CD4-positive, alpha-beta T cell (primary cell): ENCODE data around the gene SUN2. TPM values are rescaled to one million over a fixed set of nuclear protein-coding genes. Genes with fewer than 3 reads are reported as not detected.

Source experiments
- ATAC-seq: fragments of 200-7000 bp; cut with Tn5 transposase; one replicate; pipeline ENCODE4 v1.10.0; 2022; ENCODE audit warnings: mild to moderate bottlenecking; ENCODE audit not compliant: poor library complexity
- CTCF ChIA-PET: fragments of 350-600 bp; sonication (Branson Sonifier 250); formaldehyde crosslinking; loops from one replicate; lab custom pipeline; 2021; ENCODE audit warnings: antibody characterized with exemption, inconsistent platforms; lab: Charles Lee
- POLR2A ChIA-PET: fragments of 350-600 bp; sonication (Branson Sonifier 250); formaldehyde crosslinking; loops from one replicate; lab custom pipeline; 2021; ENCODE audit warnings: antibody characterized with exemption, inconsistent platforms; lab: Charles Lee
- DNase-seq, 14 experiments: peaks; one replicate each; pipeline ENCODE4 v3.0.0-alpha.2; 2013 to 2020; ENCODE audit warnings: mixed read lengths in 2 of 14
- H3K27ac ChIP-seq, 2 donors: one replicate each; pipeline versions ENCODE4 v1.5.1 to v1.7.0; 2013; ENCODE audit warnings: low read length in 2 of 2, low read depth in 1 of 2, mild to moderate bottlenecking in 1 of 2
- H3K27me3 ChIP-seq, 2 experiments: 1 replicate in 1 of 2; 2 replicates in 1 of 2; pipeline versions ENCODE4 v1.6.1 to v1.7.0; 2013; ENCODE audit warnings: low read length in 2 of 2, control low read depth in 1 of 2, mild to moderate bottlenecking in 1 of 2, moderate library complexity in 1 of 2; ENCODE audit not compliant: insufficient read depth in 2 of 2, control insufficient read depth in 1 of 2
- H3K36me3 ChIP-seq: one replicate; pipeline ENCODE4 v1.6.1; 2013; ENCODE audit warnings: low read length, control low read depth; ENCODE audit not compliant: insufficient read depth
- H3K4me1 ChIP-seq: one replicate; pipeline ENCODE4 v1.6.1; 2013; ENCODE audit warnings: low read length, control low read depth; ENCODE audit not compliant: insufficient read depth
- H3K4me3 ChIP-seq: one replicate; pipeline ENCODE4 v1.5.1; 2013; ENCODE audit warnings: mild to moderate bottlenecking, low read length, moderate library complexity
- H3K9me3 ChIP-seq, 2 experiments: 1 replicate in 1 of 2; 2 replicates in 1 of 2; pipeline versions ENCODE4 v1.6.1 to v1.7.0; 2013; ENCODE audit warnings: low read length in 2 of 2, mild to moderate bottlenecking in 2 of 2, control low read depth in 1 of 2, moderate library complexity in 1 of 2; ENCODE audit not compliant: control insufficient read depth in 1 of 2, insufficient read depth in 1 of 2
- H3K27ac Mint-ChIP-seq: one replicate; pipeline ENCODE4 v1.8.0; 2020; ENCODE audit warnings: mixed read lengths
- H3K27me3 Mint-ChIP-seq: one replicate; pipeline ENCODE4 v1.8.0; 2021; ENCODE audit warnings: mixed read lengths
- H3K36me3 Mint-ChIP-seq: one replicate; pipeline ENCODE4 v1.8.0; 2021; ENCODE audit warnings: low read depth, mixed read lengths
- H3K4me1 Mint-ChIP-seq: one replicate; pipeline ENCODE4 v1.8.0; 2021; ENCODE audit warnings: low read depth, mixed read lengths
- H3K4me3 Mint-ChIP-seq: one replicate; pipeline ENCODE4 v1.8.0; 2020; ENCODE audit warnings: mild to moderate bottlenecking, mixed read lengths
- H3K9me3 Mint-ChIP-seq: one replicate; pipeline ENCODE4 v1.8.0; 2020; ENCODE audit warnings: mixed read lengths
- CTCF ChIP-seq: fragments of 200-600 bp; IDR thresholded peaks from one replicate; pipeline ENCODE4 v1.8.0; 2022; ENCODE audit warnings: antibody characterized with exemption, mild to moderate bottlenecking
- intact Hi-C, 2 experiments: fragments of 100-400 bp; cut with DNase I in 1 of 2; cut with micrococcal nuclease in 1 of 2; formaldehyde crosslinking; loops; one replicate each; pipeline versions ENCODE4 v1.15.1 to v1.9.0; 2023 to 2025; cut with DNase I, micrococcal nuclease
- total RNA-seq, 174 experiments: library from RNA in 2 of 174; stranded (reverse) in 2 of 174; gene quantifications; one replicate each; pipeline ENCODE4 v1.2.3 and lab custom pipeline; 2021 to 2026

Gene SUN2
- total RNA-seq, 2 experiments from 2014 or later, result 440 to 453 TPM

- CTCF ChIA-PET, result interaction anchor here (1.2 kb wide), 1 partner anchor 44 kb away, joined by 6 read pairs; no protein-coding TSS in a partner anchor
- Histone ChIP-seq H3K9me3 (no peaks in the 10 kb centered on the region), H3K27me3 (no peaks in the 10 kb centered on the region), H3K27ac (no peak overlapping the region), H3K4me1 (no peaks in the 10 kb centered on the region), H3K36me3 (peaks cover 86% of the 10 kb centered on the region), H3K4me3 (no peak overlapping the region)
- Mint-ChIP-seq H3K4me1 (peaks cover 13% of the 10 kb centered on the region), H3K27ac (no peak overlapping the region), H3K27me3 (no peaks in the 10 kb centered on the region), H3K36me3 (peaks cover 96% of the 10 kb centered on the region), H3K9me3 (no peaks in the 10 kb centered on the region), H3K4me3 (no peak overlapping the region)
- peak in 1 of 14 experiments; percentile 19 for DNase-seq
- intact Hi-C loops, result no loop called here
- POLR2A ChIA-PET, result interaction anchor here (1.4 to 6.1 kb wide), 3 partner anchors 9 to 13 kb away, joined by 5 to 48 read pairs (median 10); no protein-coding TSS in a partner anchor
- TF ChIP-seq CTCF, result no peak
- no peak for ATAC-seq
These were observed 34.2 kb downstream of the SUN2 start for GRCh38 chr22:38721551-38721950.

DNA sequence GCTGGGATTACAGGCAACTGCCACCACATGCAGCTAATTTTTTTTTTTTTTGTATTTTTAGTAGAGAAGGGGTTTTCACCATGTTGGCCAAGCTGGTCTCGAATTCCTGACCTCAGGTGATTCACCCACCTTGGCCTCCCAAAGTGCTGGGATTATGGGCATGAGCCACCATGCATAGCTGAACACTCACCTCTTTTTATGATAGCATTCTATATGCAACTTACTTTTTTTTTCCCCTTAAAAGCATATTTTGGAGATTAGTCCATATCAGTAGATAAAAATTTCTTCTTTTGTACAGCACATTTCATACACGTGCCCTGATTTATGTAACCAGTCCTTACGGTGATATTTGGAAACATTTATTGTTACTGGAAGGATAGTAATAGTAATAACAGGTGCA, 35.4 kb downstream of the SUN2 start:
- CTCF ChIA-PET, result interaction anchor here (1.2 kb wide), 1 partner anchor 13 kb away, joined by 3 read pairs; no protein-coding TSS in a partner anchor
- peaks cover 9% of the 10 kb centered on the region for H3K4me1 Mint-ChIP-seq
- H3K36me3 Mint-ChIP-seq, result peaks cover 96% of the 10 kb centered on the region
- intact Hi-C loops, result no loop called here
- Histone ChIP-seq H3K9me3 (no peaks in the 10 kb centered on the region), H3K4me3 (no peak overlapping the region), H3K27ac (no peak overlapping the region), H3K27me3 (no peaks in the 10 kb centered on the region), H3K4me1 (peaks cover 1% of the 10 kb centered on the region), H3K36me3 (peaks cover 86% of the 10 kb centered on the region)
- ATAC-seq, result no peak
- H3K27me3 Mint-ChIP-seq, result no peaks in the 10 kb centered on the region
- no peak for DNase-seq
- H3K4me3 Mint-ChIP-seq, result no peak overlapping the region
- H3K9me3 Mint-ChIP-seq, result no peaks in the 10 kb centered on the region
- POLR2A ChIA-PET, result interaction anchor here (1.4 to 3.2 kb wide), 2 partner anchors 11 to 14 kb away, joined by 7 to 10 read pairs; no protein-coding TSS in a partner anchor
- no peak overlapping the region for H3K27ac Mint-ChIP-seq
- no peak for TF ChIP-seq CTCF

DNA sequence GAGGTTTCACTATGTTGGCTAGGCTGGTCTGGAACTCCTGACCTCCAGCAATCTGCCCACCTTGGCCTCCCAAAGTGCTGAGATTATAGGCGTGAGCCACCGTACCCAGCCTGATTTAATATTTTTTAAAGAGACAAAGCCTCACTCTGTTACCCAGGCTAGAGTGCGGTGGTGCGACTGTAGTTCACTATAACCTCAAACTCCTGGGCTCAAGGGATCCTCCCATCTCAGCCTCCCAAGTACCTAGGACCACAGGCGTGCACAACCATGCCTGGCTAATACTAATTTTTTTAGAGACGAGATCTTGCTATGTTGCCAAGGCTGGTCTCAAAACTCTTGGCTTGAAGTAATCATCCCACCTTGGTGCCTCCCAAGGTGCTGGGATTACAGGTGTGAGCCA, 36.6 kb downstream of the SUN2 start:
- Mint-ChIP-seq H3K27me3 (no peaks in the 10 kb centered on the region), H3K9me3 (no peaks in the 10 kb centered on the region), H3K36me3 (peaks cover 95% of the 10 kb centered on the region), H3K27ac (no peak overlapping the region), H3K4me3 (no peak overlapping the region), H3K4me1 (peaks cover 13% of the 10 kb centered on the region)
- ATAC-seq (no peak), DNase-seq (no peak)
- peaks cover 78% of the 10 kb centered on the region for H3K36me3 ChIP-seq
- H3K27ac ChIP-seq, result no peak overlapping the region
- no peaks in the 10 kb centered on the region for H3K9me3 ChIP-seq
- no peak overlapping the region for H3K4me3 ChIP-seq
- peaks cover 13% of the 10 kb centered on the region for H3K4me1 ChIP-seq
- TF ChIP-seq CTCF, result no peak
- CTCF ChIA-PET, result no interaction called here
- POLR2A ChIA-PET, result interaction anchor here (1.4 to 3.2 kb wide), 2 partner anchors 12 to 15 kb away, joined by 7 to 10 read pairs; no protein-coding TSS in a partner anchor
- intact Hi-C loops, result no loop called here
- no peaks in the 10 kb centered on the region for H3K27me3 ChIP-seq
